HG03558 (cell line): ENCODE results near the gene USP48.

ENCODE experiments used
- ATAC-seq: cut with Tn5 transposase; IDR thresholded peaks from one replicate; pipeline ENCODE4 v1.9.1; 2021; ENCODE audit warnings: moderate number of reproducible peaks; ENCODE audit not compliant: unreplicated experiment; ENCODE audit errors: extremely low read depth

The USP48 gene

DNA sequence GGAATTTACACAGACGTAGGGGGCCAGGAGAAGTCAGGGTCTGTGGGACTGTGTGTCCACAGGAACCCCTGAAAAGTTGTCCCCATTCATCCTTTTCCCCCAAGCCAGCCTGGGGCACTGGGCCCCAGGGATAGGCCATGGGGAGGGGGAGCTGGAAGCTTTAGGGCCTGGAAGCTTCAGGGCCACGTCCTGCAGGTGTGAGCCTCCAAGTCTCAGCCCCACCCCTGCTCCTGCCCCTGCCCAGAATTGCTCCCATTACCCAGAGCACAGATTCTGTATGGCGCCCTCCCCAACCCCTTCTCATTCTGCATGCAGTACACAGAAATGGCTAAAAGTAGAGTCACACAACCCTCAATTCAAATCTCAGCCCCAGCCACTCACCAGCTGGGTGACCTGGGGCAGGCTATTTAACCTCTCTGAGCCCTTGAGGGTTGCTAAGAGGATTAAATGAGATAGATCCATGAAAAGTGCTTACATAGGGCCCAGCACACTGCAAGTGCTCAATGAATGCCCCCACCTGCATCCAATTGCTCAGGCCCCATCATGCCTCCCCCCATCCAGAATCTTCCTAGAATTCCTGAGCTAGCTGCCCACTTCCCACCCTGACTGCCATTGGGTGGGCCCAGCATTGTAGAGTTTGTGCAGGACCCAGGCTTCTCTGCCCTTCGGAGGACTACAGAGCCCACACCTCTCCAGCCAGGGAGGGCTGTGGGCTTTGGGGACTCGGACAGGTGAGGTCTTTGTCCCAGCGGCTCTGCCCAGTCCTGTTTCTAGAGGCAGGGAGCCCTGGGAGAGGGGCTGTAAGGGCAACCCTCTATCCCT, 120.3 kb downstream of the USP48 start:
- no peak for ATAC-seq

GRCh38 chr1:21661886-21662285, 121.1 kb downstream of the USP48 start:
- no peak for ATAC-seq

DNA sequence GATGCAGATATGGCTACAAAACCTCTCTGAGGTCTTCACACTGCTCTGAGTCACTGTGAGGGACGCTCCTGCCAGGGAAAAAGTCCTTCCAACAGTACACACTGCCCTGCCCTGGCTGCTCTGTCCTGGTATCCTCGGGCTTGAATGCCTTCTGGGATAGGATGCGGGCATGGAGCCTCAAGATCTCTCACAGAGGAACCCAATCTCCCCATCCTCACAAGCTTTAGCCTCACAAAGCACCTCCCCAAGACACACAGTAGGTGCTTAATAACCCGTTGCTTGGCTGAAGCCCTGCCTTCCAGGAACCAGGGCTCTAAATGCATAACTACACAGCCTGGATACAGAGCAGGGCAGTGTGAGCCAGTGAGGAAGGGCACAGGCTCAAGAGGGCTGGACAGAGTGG, 123.0 kb downstream of the USP48 start:
- no peak for ATAC-seq

GRCh38 chr1:21659099-21659923, 123.6 kb downstream of the USP48 start:
- ATAC-seq: no peak

- ATAC-seq: no peak
Measured at GRCh38 chr1:21657456-21658190, 125.3 kb downstream of the USP48 start.

DNA sequence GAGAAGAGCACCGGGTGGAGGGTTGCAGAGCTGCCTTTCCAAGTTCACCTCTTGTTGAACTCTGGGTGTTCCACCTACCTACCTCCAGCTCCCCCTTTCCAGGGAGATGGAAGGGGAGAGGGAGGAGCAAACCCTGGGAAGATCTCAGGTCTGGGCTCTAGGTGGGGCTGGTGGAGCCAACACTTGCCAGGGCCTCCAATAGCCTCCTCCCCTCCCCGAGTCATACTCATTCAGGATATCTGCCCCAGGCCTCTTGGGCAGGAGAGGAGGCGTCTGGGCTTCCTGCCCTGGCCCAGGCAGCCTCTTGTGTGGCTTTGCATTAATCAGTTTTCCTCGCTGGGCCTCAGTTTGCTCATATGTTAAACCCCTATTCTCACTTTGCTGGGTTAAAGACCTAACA, 127.2 kb downstream of the USP48 start:
- no peak for ATAC-seq

- ATAC-seq: no peak
Measured at GRCh38 chr1:21655259-21655658, 127.7 kb downstream of the USP48 start.

GRCh38 chr1:21654209-21654608, 128.7 kb downstream of the USP48 start:
- ATAC-seq: no peak

DNA sequence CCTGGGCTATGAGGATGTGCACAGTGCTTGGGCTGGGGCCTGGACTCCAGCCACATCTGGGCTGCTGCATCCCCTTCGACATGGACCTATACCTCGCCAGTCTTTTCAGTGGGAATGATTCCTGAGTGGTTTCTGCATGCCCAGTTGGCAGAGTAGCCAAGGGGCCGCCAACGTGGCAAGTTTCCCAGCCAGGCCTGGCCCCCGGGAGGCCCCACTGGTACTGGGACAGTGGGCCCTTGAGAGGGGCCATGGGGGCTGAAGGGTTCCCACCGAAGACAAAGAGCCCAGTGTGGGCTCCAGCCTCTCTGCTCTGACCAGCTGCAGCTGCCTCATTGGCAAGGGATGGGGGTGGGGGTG, 129.2 kb downstream of the USP48 start:
- ATAC-seq: no peak

- no peak for ATAC-seq
Measured at GRCh38 chr1:21652937-21653743, 129.8 kb downstream of the USP48 start.

DNA sequence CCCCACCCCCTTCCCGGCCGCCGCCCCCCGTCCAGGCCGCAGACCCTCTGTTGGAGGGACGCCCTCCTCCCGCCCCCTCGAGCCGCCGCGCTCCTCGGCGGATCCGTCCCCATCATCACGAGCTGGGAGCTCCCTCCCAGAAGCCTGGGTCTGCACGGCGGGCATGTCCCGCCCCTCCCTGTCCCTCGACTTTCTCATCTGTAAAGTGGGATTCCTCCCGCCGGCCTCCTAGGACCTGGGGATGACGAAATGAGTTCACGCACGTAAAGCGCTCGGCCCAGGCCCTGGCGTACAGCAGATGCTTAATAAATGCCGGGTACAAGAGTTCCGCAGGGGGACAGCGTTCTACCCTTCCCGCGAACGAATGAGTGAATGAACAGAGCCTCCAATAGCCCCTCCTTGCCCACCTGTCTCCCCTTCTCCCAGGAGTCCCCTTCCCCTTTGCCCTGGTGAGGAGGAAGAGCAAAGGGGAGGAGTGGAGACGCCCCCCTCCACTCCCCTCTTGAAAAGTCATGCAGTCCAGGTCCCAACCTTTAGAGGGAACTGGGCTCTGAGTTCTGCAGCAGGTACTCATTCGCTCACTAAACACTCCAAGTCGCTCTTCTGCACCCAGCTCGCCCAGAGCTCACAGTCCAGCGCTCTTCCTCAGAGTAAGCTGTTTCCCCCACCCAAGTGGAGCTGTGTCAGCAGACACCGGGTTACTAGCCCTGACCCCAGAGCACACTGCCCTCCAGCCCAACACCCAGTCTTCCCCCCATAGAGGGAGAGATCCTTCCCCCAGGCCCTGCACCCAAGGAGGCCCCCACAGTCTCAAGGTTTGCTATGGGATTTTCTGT, 130.6 kb downstream of the USP48 start:
- ATAC-seq: no peak

DNA sequence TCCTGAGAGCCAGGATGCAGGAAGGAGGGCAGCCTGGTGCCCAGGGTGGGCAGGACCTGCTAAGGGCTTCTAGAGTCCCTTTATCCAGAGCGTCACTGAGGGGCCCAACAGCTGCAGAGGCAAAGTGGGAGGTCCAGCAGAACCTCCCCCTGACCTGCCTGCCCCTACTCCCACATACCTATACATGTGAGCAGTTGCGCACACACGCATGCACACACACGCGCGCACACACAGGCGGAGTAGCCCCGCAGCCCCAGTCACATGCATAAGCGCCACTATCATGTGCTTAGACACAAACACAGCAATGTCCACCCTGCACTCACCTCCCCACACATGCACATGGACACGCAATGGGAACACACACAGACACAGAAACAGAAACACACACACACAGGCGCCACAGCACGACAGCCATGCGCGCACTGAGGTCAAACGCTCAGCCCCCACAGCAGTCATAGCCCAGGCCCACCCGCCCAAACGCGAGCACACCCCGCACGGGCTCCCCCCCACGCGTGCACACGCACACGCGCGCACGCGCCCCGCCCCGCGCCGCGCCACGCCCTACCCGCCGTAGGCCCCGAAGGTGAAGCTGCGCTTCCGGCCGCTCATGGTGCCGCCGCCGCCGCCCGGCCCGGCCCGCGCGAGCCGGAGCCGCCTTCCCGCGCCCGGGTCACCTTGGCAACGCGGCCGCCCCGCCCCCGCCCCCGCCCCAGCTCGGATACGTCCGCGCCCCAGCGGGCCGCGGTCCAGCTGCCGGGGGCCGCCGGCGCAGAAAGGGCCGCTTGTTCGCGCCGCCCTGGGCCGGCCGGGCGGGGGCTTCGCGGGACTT, 131.5 kb downstream of the USP48 start:
- no peak for ATAC-seq

- ATAC-seq: no peak
Measured at GRCh38 chr1:21650400-21650799, 132.5 kb downstream of the USP48 start.

DNA sequence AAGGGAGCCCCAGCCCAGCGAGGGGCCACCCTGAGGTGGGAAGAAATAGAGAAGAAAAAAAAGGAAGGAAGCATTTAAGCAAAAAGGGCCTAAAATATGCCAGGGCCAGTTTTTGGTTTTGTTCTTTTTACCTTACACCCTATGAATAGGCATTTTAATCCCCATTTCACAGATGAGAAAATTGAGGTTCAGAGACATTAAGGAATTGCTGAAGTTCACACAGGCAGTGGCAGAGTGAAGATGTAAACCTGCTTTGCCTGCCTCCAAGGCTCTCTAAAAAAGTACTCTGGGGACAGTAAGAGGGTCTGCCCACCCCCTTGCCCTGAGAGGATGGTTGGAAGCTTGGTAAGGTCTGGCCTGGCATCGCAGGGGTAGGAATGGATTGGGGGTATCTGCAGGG, 133.6 kb downstream of the USP48 start:
- ATAC-seq: no peak

GRCh38 chr1:21648791-21649190, 134.2 kb downstream of the USP48 start:
- no peak for ATAC-seq

GRCh38 chr1:21648352-21648730, 134.6 kb downstream of the USP48 start:
- no peak for ATAC-seq

DNA sequence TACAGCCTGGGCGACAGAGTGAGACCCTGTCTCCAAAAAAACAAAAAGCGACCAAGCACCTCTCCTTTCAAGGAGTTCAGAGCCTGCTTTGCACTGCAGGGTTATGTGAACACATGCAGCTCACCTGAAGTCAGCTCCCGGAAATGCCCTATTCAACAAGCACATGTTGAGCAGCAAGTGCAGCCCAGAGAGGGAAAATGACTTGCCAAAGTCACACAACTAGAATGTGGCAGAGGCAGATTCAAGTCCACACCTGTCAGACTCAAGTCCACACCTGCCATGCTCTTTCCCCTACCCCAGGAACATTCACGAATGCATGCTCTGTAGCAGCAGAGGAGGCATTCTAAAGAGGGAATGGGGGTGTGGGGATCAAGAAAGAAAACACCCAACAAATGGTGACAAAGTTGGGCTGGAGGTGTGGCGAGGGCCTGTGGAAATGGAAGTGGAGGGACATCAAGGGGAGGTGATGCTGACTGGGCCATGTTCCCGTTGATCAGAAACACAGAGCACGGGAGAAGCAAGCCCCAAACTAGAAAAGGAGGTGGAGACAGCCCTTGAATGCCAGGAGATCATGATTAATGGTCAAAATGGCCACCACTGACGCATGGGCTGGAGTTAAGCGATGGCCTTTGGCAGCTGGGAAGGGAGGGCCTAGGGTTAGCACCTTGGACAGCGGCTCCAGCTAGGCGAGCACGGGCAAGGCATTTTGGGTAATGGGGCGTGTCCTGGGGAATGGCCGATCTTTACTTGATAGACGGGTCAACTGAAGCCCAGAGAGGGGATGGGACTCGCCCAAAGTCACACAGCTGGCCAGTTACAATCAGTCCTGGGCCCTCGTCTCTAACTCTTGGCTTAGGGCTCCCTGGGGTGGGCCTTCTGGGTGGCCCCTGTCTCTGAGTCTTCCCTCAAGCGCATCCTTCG, 135.3 kb downstream of the USP48 start:
- no peak for ATAC-seq
